ENCODE data around the gene ACOXL. TPM values are rescaled to one million over a fixed set of nuclear protein-coding genes. Genes with fewer than 3 reads are reported as not detected.
A peak's percentile ranks its signal among the peaks of the same experiment; 100 is the strongest.

ACOXL gene
- total and polyA plus RNA-seq, 10 of the 15 experiments (the other 5 are each of a cell fraction or from before 2014, with no cell fraction given), result 0.05 to 1.3 (median 0.71) TPM

GRCh38 chr2:110820128-110820527, 87.8 kb downstream of the ACOXL start:
- intact Hi-C loops (cut with micrococcal nuclease; ENCODE audit: unreplicated experiment), result no loop called here
- in situ Hi-C loops (cut with MboI), result loop anchor here (25.0 kb wide), 1 partner anchor 892 kb away; no protein-coding TSS in a partner anchor

More at GRCh38 chr2:110820128-110820527, 87.8 kb downstream of the ACOXL start:
- Histone ChIP-seq H3K9ac (ENCODE audit: control insufficient read depth, insufficient read depth, low read length) (no peak overlapping the region), H3K4me1 (ENCODE audit: control insufficient read depth, insufficient read depth, low read length) (peaks cover 5% of the 10 kb centered on the region), H2AFZ (ENCODE audit: control insufficient read depth, low read depth, low read length) (no peak overlapping the region), H3K36me3 (ENCODE audit: control insufficient read depth in 2 of 2, insufficient read depth in 2 of 2, low read length in 1 of 2) (no peaks in the 10 kb centered on the region), H4K20me1 (ENCODE audit: control insufficient read depth, insufficient read depth) (no peaks in the 10 kb centered on the region), H3K4me3 (no peak overlapping the region), H3K27ac (ENCODE audit: control insufficient read depth, insufficient read depth) (no peak overlapping the region), H3K27me3 (replicated peaks in 1 of 2; ENCODE audit: control insufficient read depth in 2 of 2, insufficient read depth in 2 of 2, low read length in 1 of 2) (no peaks in the 10 kb centered on the region; a peak in 1 of 4 replicates), H3K79me2 (ENCODE audit: control insufficient read depth, insufficient read depth, low read length) (no peaks in the 10 kb centered on the region), H3K4me2 (ENCODE audit: control insufficient read depth, insufficient read depth) (no peak overlapping the region), H3K9me3 (replicated peaks; ENCODE audit: control insufficient read depth, insufficient read depth, low read length) (peaks cover 4% of the 10 kb centered on the region)
- BruUV-seq (replicated peaks), result no TSS peak
- DNase-seq (ENCODE audit: low read depth, low spot score) (peak; percentile 47), FAIRE-seq (no peak), ATAC-seq (peak; percentile 28; the same call in 2 of the 3 replicates)
- ChIA-PET RAD21 (ENCODE audit: unreplicated experiment) (interaction anchor here (2.0 kb wide), 1 partner anchor 8 kb away, joined by 7 read pairs; no protein-coding TSS in a partner anchor), POLR2A (no interaction called here), SMC1A (ENCODE audit: uncharacterized antibody, unreplicated experiment) (interaction anchor here (2.1 kb wide), 1 partner anchor 33 kb away, joined by 9 read pairs; no protein-coding TSS in a partner anchor), CTCF (interaction anchor here (1.3 to 1.6 kb wide), 2 partner anchors 13 to 21 kb away, joined by 4 to 5 read pairs; no protein-coding TSS in a partner anchor)
- TF ChIP-seq IKZF1 (conservative IDR thresholded peaks at IDR 0.05) (peak; percentile 68), IRF4 (IDR thresholded peaks at IDR 0.05; ENCODE audit: low read depth, low read length) (peak; percentile 57; the same call in 1 of the 2 replicates), CBFB (IDR thresholded peaks at IDR 0.05; ENCODE audit: low read depth) (no peak), PBX3 (IDR thresholded peaks at IDR 0.05; ENCODE audit: insufficient replicate concordance, low read depth, low read length) (no peak), IKZF2 (IDR thresholded peaks at IDR 0.05) (peak; percentile 74 to 81), NR2F1 (conservative IDR thresholded peaks at IDR 0.05) (peak; percentile 71), DPF2 (IDR thresholded peaks at IDR 0.05) (no peak), EED (IDR thresholded peaks at IDR 0.05; ENCODE audit: low read depth) (peak; percentile 66), NFIC (IDR thresholded peaks at IDR 0.05; ENCODE audit: low read depth, low read length) (no peak), ZNF217 (IDR thresholded peaks at IDR 0.05) (no peak), TCF12 (IDR thresholded peaks at IDR 0.05; ENCODE audit: low read depth, low read length) (0 out of 2 replicates have a peak, but pooled peaks have one; percentile 23), HSF1 (IDR thresholded peaks at IDR 0.05; ENCODE audit: low read depth, low read length) (no peak), SPI1 (IDR thresholded peaks at IDR 0.05; ENCODE audit: borderline replicate concordance, insufficient read depth, low read depth, low read length) (peak; percentile 95), BHLHE40 (IDR thresholded peaks at IDR 0.05; ENCODE audit: borderline replicate concordance in 1 of 2, low read depth in 2 of 2, low read length in 1 of 2) (no peak)
- 0% methylated on average over 2 of the region's 2 CpGs for WGBS (ENCODE audit: insufficient coverage, insufficient replicate concordance, low lambda C conversion rate, missing lambda C conversion rate)

All from GM12878 (cell line).